HG03439 (cell line): ENCODE results near the gene CELA2B.
"Not testable (repeated sequence)": the region's sequence is repeated elsewhere in the genome, so short reads cannot be mapped to it uniquely, and the experiment has no call there.

Experiments
- ATAC-seq: cut with Tn5 transposase; IDR thresholded peaks from one replicate; pipeline ENCODE4 v1.9.1; 2021; ENCODE audit warnings: mild to moderate bottlenecking, moderate library complexity; ENCODE audit not compliant: unreplicated experiment

CELA2B gene

GRCh38 chr1:15465674-15466073 is 10.2 kb upstream of the CELA2B start:
- ATAC-seq: no peak

- not testable (repeated sequence) for ATAC-seq
These were observed 8.8 kb upstream of the CELA2B start for GRCh38 chr1:15466955-15467625.

- no peak for ATAC-seq
These were observed 7.8 kb upstream of the CELA2B start for GRCh38 chr1:15468145-15468544.

GRCh38 chr1:15469361-15469760 is 6.5 kb upstream of the CELA2B start:
- no peak for ATAC-seq

- ATAC-seq: not testable (repeated sequence)
These were observed 6.0 kb upstream of the CELA2B start for GRCh38 chr1:15469821-15470448.

GRCh38 chr1:15471067-15471466 is 4.8 kb upstream of the CELA2B start:
- not testable (repeated sequence) for ATAC-seq

- ATAC-seq: not testable (repeated sequence)
These were observed 4.2 kb upstream of the CELA2B start for GRCh38 chr1:15471723-15472122.

- no peak for ATAC-seq
These were observed 3.3 kb upstream of the CELA2B start for GRCh38 chr1:15472587-15472986.

- no peak for ATAC-seq
These were observed 1.0 kb downstream of the CELA2B start for GRCh38 chr1:15476927-15477326.

- no peak for ATAC-seq
These were observed 1.8 kb downstream of the CELA2B start for GRCh38 chr1:15477646-15478212.

- no peak for ATAC-seq
These were observed 3.9 kb downstream of the CELA2B start for GRCh38 chr1:15479654-15480347.

GRCh38 chr1:15482455-15482854 is 6.6 kb downstream of the CELA2B start:
- not testable (repeated sequence) for ATAC-seq

GRCh38 chr1:15482983-15483543 is 7.2 kb downstream of the CELA2B start:
- not testable (repeated sequence) for ATAC-seq

GRCh38 chr1:15483971-15484370 is 8.1 kb downstream of the CELA2B start:
- ATAC-seq: no peak

- ATAC-seq: not testable (repeated sequence)
These were observed 8.5 kb downstream of the CELA2B start for GRCh38 chr1:15484443-15484842.

- ATAC-seq: no peak
These were observed 9.7 kb downstream of the CELA2B start for GRCh38 chr1:15485636-15486035.

GRCh38 chr1:15486844-15487610 is 11.1 kb downstream of the CELA2B start:
- not testable (repeated sequence) for ATAC-seq

GRCh38 chr1:15488371-15488770 is 12.5 kb downstream of the CELA2B start:
- no peak for ATAC-seq

GRCh38 chr1:15489052-15489736 is 13.3 kb downstream of the CELA2B start:
- ATAC-seq: no peak

GRCh38 chr1:15491010-15491409 is 15.1 kb downstream of the CELA2B start:
- ATAC-seq: not testable (repeated sequence)
